Forelimb muscle (tissue), 1 donor: ENCODE data around the gene RBBP4. TPM values are rescaled to one million over a fixed set of nuclear protein-coding genes. Genes with fewer than 3 reads are reported as not detected.
"Not testable (repeated sequence)": the region's sequence is repeated elsewhere in the genome, so short reads cannot be mapped to it uniquely, and the experiment has no call there.

Experiments
- DNase-seq: peaks from one replicate; pipeline ENCODE4 v3.0.0-alpha.2; 2013; ENCODE audit warnings: low read depth
- polyA plus RNA-seq: library from polyadenylated mRNA; unstranded; fragments of 120-200 nt; gene quantifications from one replicate; pipeline ENCODE4 v1.2.1, GENCODE V29; 2013; ENCODE audit not compliant: insufficient read length

The RBBP4 gene
- polyA plus RNA-seq, 1 donor: 141 TPM

- no peak for DNase-seq
Measured at GRCh38 chr1:32693455-32694174, 42.6 kb downstream of the RBBP4 start.

DNA sequence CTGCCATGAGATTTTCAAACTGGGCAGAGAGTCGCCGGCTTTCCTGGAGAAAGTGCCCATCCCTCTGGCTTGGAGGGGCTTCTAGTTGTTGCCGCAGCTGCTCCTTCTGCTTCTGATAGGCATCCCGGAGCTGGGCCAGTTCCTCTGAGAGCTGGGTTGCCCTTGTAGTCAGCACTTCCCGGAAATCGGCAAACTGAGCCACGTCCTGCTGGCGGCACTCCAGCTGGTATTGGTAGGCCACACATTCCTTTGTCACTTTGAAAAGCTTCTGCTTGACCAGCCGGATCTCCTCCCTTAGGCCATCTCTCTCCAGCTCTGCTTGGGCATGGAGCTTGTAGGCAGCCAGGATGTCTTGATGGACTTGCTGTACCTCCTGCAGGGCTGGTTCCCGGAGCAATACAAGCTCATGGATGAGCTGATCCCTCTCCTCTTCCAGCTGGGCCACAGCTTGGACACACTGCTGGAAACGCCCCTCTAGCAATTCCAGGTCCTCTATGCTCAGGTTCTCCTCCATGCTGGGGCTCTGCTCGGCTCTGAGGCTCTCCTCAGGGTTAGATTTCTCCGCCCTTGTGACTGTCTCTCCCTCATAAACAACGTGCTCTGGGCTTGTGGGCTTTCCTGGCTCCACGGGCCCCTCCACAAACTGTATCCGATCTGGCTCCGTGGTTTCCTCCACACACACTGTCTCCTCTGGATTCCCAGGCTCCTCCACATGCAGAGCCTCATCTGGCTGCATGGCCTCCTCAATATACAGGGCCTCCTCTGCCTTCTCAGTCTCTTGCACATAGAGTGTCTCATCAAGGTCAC, 44.3 kb downstream of the RBBP4 start:
- DNase-seq: no peak

DNA sequence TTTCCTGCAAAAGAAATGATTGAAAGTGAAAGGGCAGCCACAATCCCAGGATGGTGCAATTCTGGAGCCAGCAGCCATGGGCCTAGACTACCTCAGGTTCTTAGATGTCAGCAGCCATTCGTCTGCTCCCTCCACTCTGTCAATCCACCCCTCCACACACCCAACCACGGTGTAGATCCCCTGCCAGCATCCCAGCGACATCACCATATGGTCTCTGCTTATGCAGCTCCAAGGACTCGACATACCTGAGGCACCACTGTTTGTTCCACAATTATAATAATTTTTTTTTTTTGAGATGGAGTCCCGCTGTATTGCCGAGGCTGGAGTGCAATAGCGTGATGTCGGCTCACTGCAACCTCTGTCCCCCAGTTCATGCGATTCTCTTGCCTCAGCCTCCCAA, 45.0 kb downstream of the RBBP4 start:
- no peak for DNase-seq

- DNase-seq: not testable (repeated sequence)
Measured at GRCh38 chr1:32696996-32697395, 46.0 kb downstream of the RBBP4 start.

DNA sequence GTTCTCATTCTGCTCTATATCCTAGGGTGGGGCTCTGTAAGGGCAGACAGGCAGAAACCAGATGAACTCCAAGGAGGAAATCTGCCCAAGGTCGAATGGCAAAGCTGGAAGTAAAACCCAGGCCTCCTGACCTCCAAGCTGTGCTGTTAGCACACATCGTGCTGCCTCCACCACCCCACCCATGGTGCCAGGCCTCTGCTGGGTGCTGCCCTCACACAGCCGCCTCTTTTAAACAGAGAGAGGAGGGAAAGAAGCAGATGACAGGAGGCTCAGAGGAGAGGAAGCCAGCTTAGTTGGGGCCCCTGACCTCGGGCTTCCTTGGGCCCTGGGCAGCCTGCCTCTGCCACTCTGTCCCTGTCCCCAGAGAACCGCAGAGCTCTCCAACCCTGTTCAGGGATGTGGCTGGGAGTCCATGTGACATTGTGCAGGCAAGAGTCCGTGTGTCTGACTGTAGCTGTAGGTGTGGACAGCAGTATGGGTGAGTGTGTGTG, 50.5 kb downstream of the RBBP4 start:
- DNase-seq: no peak

GRCh38 chr1:32701951-32702598, 51.1 kb downstream of the RBBP4 start:
- no peak for DNase-seq

- DNase-seq: no peak
Measured at GRCh38 chr1:32702599-32703478, 51.8 kb downstream of the RBBP4 start, which contains the start of gene SYNC. TSS of gene SYNC (minus strand) at chr1:32702770. CDS start at chr1:32702660, 110 bp downstream.

DNA sequence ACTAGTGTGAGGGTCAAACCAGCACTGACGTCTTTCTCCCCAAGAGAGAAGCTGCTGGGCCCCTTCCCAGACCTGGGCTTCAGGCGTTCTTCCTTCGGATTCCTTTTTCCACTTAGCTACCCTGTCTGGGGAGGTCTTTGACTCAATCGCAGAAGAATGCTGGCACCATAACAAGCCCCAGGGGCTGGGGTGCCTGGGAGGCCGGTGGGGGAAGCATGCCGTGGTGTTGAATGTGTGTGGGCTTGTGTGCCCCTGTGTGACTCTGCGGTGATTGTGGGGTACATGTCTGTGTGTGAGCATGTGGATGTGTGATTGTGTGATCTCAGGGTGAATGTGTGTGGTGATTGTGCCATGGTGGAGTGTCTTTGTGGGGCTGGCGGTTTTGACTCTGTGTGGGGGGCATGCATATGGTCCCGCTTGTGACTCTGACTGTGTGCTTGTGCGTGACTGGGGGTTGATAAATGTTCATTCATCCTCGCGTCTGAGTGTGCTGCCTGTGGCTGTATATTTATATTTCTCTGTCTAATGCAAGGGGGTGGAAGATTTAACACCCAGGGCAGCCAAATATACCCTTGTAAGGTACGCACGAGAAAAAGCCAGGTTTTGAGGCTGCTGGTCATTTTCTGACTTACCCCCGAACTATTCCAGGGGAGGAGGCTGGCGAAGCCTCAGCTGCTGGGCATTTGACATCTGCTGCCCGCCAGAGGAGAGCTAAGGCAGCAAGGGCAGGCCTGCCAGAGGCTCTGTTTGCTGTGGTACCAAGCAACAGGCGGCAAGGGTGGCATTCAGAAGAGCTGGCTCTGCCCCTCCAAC, 52.7 kb downstream of the RBBP4 start:
- DNase-seq: no peak

GRCh38 chr1:32705516-32705915, 54.5 kb downstream of the RBBP4 start:
- DNase-seq: no peak

DNA sequence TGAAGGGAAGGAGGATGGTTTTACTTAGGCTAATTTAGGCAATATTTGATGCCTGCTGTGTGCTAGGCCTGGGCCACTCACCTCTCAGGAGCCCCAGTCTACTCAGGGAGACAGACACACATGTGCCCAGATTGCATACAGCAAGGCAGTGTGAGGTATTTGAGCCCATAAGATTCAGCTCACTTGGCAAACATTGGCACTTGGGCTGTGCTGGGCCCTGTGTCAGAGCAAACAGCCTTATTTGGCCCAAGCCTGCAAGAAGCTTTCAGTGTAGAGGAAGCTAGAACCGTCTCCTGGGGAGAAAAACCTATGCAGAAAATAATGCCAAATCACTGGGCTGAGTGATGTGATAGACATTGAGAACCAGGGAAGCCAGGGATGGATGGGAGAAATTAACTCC, 55.5 kb downstream of the RBBP4 start:
- DNase-seq: no peak

DNA sequence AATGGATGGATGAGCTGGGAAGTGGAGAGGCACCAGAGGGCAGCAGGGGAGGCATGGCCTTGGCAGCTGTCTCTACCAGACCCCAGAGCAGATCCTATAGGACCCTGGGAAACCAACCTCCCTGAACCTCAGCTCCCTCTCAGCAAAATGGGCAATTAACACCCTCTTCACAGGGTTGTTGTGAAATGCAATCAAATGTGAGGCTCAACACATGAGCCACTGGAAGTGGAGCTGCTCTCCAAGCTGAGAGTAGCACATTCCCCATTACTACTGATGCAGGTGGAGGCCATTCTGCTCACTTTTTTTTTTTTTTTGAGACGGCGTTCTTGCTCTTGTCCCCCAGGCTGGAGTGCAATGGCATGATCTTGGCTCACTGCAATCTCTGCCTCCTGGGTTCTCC, 58.1 kb downstream of the RBBP4 start:
- no peak for DNase-seq

DNA sequence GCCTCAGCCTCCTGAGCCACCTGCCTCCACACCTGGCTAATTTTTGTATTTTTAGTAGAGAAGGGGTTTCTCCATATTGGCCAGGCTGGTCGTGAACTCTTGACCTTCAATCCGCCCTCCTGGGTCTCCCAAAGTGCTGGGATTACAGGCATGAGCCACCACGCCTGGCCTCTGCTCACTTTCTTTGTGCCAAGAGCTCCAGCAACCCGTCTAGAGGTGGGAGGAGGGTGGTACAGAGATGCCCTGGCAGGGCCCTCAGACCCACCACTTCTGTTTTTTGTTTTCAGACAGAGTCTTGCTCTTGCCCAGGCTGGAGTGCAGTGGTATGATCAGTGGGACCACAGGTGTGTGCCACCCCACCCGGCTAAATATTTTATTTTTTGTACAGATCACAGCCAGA, 58.5 kb downstream of the RBBP4 start:
- no peak for DNase-seq

- not testable (repeated sequence) for DNase-seq
Measured at GRCh38 chr1:32711221-32711620, 60.2 kb downstream of the RBBP4 start.

GRCh38 chr1:32713081-32713480, 62.1 kb downstream of the RBBP4 start:
- no peak for DNase-seq

DNA sequence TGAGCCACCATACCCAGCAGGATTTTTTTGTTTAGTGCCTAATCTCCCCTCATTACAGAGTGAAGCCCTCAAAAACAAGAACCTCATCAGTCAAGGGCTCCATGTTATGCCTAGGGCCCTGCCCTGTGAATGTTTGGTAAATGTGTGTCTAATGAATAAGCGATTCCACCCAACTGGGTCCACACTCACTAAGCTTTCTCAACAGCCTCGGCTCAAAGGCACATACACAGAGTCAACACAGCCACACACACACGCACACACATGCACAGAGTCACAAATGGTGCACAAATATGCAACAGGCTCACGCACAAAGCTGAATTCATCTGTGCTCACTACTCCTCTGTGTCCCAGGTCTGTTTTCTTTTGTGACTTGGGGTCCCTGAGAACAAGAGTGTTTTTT, 63.3 kb downstream of the RBBP4 start:
- DNase-seq: no peak

DNA sequence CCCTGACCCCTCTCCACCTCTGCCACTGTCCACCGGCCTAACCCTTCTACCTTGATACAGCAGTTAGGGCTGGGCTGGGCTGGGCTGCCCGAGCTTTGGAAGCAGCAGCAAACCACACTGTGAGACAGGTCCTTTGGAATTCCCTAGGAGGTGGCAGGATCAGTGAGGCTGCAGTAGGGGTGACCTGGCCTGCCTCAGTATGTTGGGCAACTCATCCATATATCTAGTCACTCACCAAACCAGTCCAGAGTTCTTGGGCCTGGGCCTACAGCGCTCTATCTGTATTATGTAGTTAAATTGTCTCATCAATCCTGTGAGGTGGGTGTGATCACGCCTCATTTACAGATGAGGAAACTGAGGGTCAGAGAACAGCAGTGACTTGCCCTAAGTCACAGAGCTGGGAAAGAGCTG, 64.9 kb downstream of the RBBP4 start:
- DNase-seq: no peak

DNA sequence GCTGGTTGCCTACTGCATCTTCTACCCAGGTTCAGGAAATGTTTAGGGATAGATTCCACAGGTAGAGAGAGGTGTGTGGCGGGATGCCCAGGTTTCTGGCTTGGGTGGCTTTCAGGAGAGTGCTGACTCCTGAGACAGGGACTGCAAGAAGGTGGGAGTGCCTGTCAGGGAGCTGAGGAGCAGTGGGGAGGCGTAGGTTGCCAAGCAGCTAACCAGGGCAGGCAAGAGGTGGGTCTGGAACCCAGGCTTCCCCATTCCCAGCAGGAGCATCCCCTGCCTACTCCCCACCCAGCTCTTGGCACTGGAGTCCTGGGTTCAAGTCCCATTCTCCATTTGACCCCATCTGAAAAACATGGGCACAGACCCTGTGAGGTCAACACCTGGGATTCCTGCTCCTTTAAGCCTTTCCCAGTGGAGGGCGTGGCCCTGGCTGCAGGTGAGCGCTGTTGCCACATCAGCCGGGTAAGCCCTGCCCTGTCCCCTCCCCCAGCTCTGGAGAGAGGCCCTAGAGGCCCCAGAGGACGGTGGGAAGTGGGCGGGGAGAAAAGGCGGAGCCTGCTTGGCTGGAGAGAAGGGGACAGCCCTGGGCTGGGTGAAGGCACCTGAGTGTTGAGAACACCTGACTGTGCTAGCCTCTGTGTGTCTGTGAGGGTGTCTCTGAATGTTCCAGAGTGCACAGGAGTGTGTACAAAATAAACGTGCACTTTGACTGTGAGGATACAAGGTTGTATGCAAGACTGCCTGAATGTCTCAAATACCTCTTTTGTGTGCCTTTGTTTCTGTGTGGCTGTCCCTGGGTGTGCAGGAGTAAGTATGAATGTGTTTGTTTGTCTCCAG, 65.5 kb downstream of the RBBP4 start:
- DNase-seq: no peak

DNA sequence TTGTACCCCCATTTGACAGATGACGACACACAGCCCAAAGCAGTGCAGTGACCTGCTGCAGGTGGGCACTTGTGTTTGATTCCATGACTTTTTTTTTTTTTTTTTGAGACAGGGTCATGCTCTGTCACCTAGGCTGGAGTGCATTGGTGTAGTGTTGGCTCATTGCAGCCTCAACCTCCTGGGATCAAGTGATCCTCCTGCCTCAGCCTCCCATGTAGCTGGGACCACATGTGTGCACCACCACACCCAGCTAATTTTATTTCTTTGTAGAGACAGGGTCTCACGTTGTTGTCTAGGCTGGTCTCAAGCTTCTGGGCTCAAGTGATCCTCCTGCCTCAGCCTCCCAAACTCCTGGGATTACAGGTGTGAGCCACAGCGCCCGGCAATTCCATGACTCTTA, 66.5 kb downstream of the RBBP4 start:
- DNase-seq: no peak

DNA sequence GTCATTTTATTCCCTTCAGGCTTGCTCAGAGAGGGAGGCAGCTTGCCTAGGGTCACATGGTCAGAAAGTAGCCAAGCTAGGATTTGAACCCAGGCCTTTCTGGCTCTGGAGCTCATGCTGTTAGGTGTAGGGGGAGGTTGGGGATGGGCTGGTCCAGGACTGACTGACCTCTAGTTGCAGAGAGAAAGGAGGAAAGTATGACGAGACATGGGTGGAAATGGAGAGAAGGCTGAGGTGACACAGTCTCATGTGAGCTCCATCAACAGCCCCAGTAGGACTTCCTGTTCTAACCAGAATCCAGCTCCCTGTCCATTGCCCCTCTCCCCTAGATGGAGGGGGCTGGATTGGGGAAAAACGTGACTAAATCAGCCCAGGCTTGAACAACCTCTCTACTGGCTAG, 67.0 kb downstream of the RBBP4 start:
- DNase-seq: no peak

DNA sequence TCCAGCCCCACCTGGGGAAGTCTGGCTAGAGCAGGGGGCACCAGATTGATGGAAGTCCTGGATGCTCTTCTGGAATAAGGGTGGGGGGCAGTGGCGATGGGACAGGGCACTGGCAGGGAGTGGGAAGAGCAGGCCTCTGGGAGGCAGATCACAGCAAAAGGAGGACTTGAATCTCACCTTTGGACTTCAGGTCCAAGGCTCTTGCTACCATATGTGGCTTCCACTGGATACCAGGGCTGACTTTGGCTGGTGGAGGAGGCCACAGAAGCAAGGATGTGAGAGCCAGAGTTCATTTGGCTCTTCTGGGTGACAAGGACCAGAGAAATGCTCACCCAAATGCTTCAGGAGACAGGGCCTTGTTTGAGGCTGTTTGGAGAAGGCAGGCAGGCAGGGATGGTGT, 67.5 kb downstream of the RBBP4 start:
- DNase-seq: no peak
